H9 (cell line): ENCODE data around the gene SH3BP5. TPM values are rescaled to one million over a fixed set of nuclear protein-coding genes. Genes with fewer than 3 reads are reported as not detected.

Experiments
- DNase-seq: peaks from one replicate; pipeline ENCODE4 v3.0.0-alpha.2; 2017
- H2AFZ ChIP-seq: one replicate; pipeline ENCODE4 v1.6.1; 2013; ENCODE audit warnings: mild to moderate bottlenecking, low read length, control low read depth, moderate library complexity
- H2AK5ac ChIP-seq: 2 replicates; pipeline ENCODE4 v1.6.1; 2013; ENCODE audit warnings: low read length, control low read depth, mixed read lengths; ENCODE audit not compliant: insufficient read length
- H2BK120ac ChIP-seq: one replicate; pipeline ENCODE4 v1.6.1; 2013; ENCODE audit warnings: low read depth, mild to moderate bottlenecking, low read length, control low read depth, inconsistent platforms; ENCODE audit not compliant: poor library complexity, severe bottlenecking
- H2BK12ac ChIP-seq: 2 replicates; pipeline ENCODE4 v1.6.1; 2013; ENCODE audit warnings: low read length, control low read depth, mixed read lengths, low read depth; ENCODE audit not compliant: insufficient read length
- H2BK15ac ChIP-seq: 2 replicates; pipeline ENCODE4 v1.6.1; 2013; ENCODE audit warnings: low read depth, low read length, control low read depth
- H2BK20ac ChIP-seq: one replicate; pipeline ENCODE4 v1.6.1; 2013; ENCODE audit warnings: low read depth, mild to moderate bottlenecking, low read length, control low read depth, inconsistent platforms; ENCODE audit not compliant: poor library complexity, severe bottlenecking
- H2BK5ac ChIP-seq: 2 replicates; pipeline ENCODE4 v1.6.1; 2013; ENCODE audit warnings: low read length, control low read depth, mixed read lengths; ENCODE audit not compliant: insufficient read length
- H3K14ac ChIP-seq: 2 replicates; pipeline ENCODE4 v1.6.1; 2013; ENCODE audit warnings: low read length, control low read depth; ENCODE audit not compliant: insufficient read depth
- H3K18ac ChIP-seq: 2 replicates; pipeline ENCODE4 v1.6.1; 2013; ENCODE audit warnings: low read depth, mild to moderate bottlenecking, mixed read lengths, low read length, control low read depth; ENCODE audit not compliant: insufficient read length
- H3K23ac ChIP-seq: 2 replicates; pipeline ENCODE4 v1.6.1; 2013; ENCODE audit warnings: low read length, control low read depth, mixed read lengths, low read depth; ENCODE audit not compliant: insufficient read length
- H3K23me2 ChIP-seq: 2 replicates; pipeline ENCODE4 v1.6.1; 2013; ENCODE audit warnings: low read depth, mild to moderate bottlenecking, mixed read lengths, low read length, control low read depth; ENCODE audit not compliant: insufficient read length, poor library complexity, severe bottlenecking
- H3K27ac ChIP-seq: 2 replicates; pipeline ENCODE4 v1.5.1; 2013; ENCODE audit warnings: low read length, control low read depth, mixed read lengths, low read depth; ENCODE audit not compliant: insufficient read length
- H3K27me3 ChIP-seq: 2 replicates; pipeline ENCODE4 v1.6.1; 2013; ENCODE audit warnings: low read length, control low read depth, inconsistent platforms; ENCODE audit not compliant: insufficient read depth
- H3K4ac ChIP-seq: 2 replicates; pipeline ENCODE4 v1.6.1; 2013; ENCODE audit warnings: low read depth, mild to moderate bottlenecking, control low read depth, inconsistent platforms, low read length, moderate library complexity
- H3K4me1 ChIP-seq: 2 replicates; pipeline ENCODE4 v1.6.1; 2013; ENCODE audit warnings: low read length, control low read depth, inconsistent platforms; ENCODE audit not compliant: insufficient read depth
- H3K4me2 ChIP-seq: 2 replicates; pipeline ENCODE4 v1.6.1; 2013; ENCODE audit warnings: low read length, control low read depth, mixed read lengths; ENCODE audit not compliant: insufficient read length, insufficient read depth
- H3K56ac ChIP-seq: 2 replicates; pipeline ENCODE4 v1.6.1; 2013; ENCODE audit warnings: low read depth, mild to moderate bottlenecking, mixed read lengths, low read length, control low read depth; ENCODE audit not compliant: insufficient read length
- H3K79me1 ChIP-seq: 2 replicates; pipeline ENCODE4 v1.6.1; 2013; ENCODE audit warnings: low read depth, mild to moderate bottlenecking, moderate library complexity, low read length, control low read depth, inconsistent platforms; ENCODE audit not compliant: insufficient read depth, poor library complexity, severe bottlenecking
- H3K79me2 ChIP-seq: 2 replicates; pipeline ENCODE4 v1.6.1; 2013; ENCODE audit warnings: low read length, control low read depth, inconsistent platforms; ENCODE audit not compliant: insufficient read depth
- H3K9ac ChIP-seq: 2 replicates; pipeline ENCODE4 v1.6.1; 2013; ENCODE audit warnings: low read length, control low read depth, mixed read lengths; ENCODE audit not compliant: insufficient read length; ENCODE audit errors: extremely low read depth
- H3K9me3 ChIP-seq: one replicate; pipeline ENCODE4 v1.6.1; 2013; ENCODE audit warnings: low read depth, low read length, inconsistent platforms; ENCODE audit not compliant: control insufficient read depth
- H3T11ph ChIP-seq: one replicate; pipeline ENCODE4 v1.6.1; 2013; ENCODE audit warnings: mild to moderate bottlenecking, low read length, control low read depth, inconsistent platforms
- H4K20me1 ChIP-seq: one replicate; pipeline ENCODE4 v1.6.1; 2013; ENCODE audit not compliant: control insufficient read depth, insufficient read length, insufficient read depth
- H4K5ac ChIP-seq: 2 replicates; pipeline ENCODE4 v1.6.1; 2013; ENCODE audit warnings: low read depth, mild to moderate bottlenecking, mixed read lengths, low read length, control low read depth; ENCODE audit not compliant: insufficient read length
- H4K8ac ChIP-seq: replicated peaks from 2 replicates; pipeline ENCODE4 v1.6.1; 2013; ENCODE audit warnings: low read length, control low read depth, mixed read lengths, low read depth; ENCODE audit not compliant: insufficient read length
- H4K91ac ChIP-seq: 2 replicates; pipeline ENCODE4 v1.6.1; 2013; ENCODE audit warnings: low read depth, mild to moderate bottlenecking, moderate library complexity, mixed read lengths, low read length, control low read depth; ENCODE audit not compliant: insufficient read length
- H3K27ac Mint-ChIP-seq, 3 experiments: 2 replicates in 2 of 3; 3 replicates in 1 of 3; pipeline ENCODE4 v1.8.0; 2020 to 2021; ENCODE audit warnings: mixed read lengths in 3 of 3, mild to moderate bottlenecking in 1 of 3, moderate library complexity in 1 of 3
- H3K27me3 Mint-ChIP-seq: 2 replicates; pipeline ENCODE4 v1.8.0; 2021; ENCODE audit warnings: low read depth, mild to moderate bottlenecking, moderate library complexity, mixed read lengths
- H3K36me3 Mint-ChIP-seq, 3 experiments: 2 replicates in 2 of 3; 3 replicates in 1 of 3; pipeline ENCODE4 v1.8.0; 2020 to 2021; ENCODE audit warnings: low read depth in 3 of 3, mixed read lengths in 3 of 3; ENCODE audit not compliant: insufficient read depth in 1 of 3
- H3K4me1 Mint-ChIP-seq, 2 experiments: 2 replicates each; pipeline ENCODE4 v1.8.0; 2020; ENCODE audit warnings: mixed read lengths in 2 of 2
- H3K4me3 Mint-ChIP-seq, 2 experiments: 2 replicates in 1 of 2; 3 replicates in 1 of 2; pipeline ENCODE4 v1.8.0; 2020 to 2021; ENCODE audit warnings: mild to moderate bottlenecking in 2 of 2, mixed read lengths in 2 of 2, moderate library complexity in 1 of 2
- H3K9me3 Mint-ChIP-seq, 2 experiments: 2 replicates in 1 of 2; 3 replicates in 1 of 2; pipeline ENCODE4 v1.8.0; 2020; ENCODE audit warnings: mild to moderate bottlenecking in 2 of 2, mixed read lengths in 2 of 2, moderate library complexity in 1 of 2
- CTCF ChIP-seq: fragments of 200-600 bp; sonication (generic); conservative IDR thresholded peaks from 3 replicates; pipeline ENCODE4 v1.8.0; 2021; ENCODE audit warnings: antibody characterized with exemption, mild to moderate bottlenecking
- WGBS: extraction: QIAGEN DNeasy Blood & Tissue Kit; methylation state at CpG from one replicate; pipeline ENCODE4 v1.1.7; 2013; ENCODE audit warnings: missing lambda C conversion rate, low lambda C conversion rate, mixed read lengths; ENCODE audit not compliant: insufficient read length; ENCODE audit errors: extremely low coverage; 5-methylcytosine and 5-hydroxymethylcytosine counted together
- total RNA-seq: library from RNA; stranded (reverse); gene quantifications from 2 replicates; pipeline ENCODE4 v1.2.1, GENCODE V29; 2021

SH3BP5 gene
- total RNA-seq, 1 experiment from 2014 or later = 6.8 TPM

- Histone ChIP-seq H3K4me2 (no peak overlapping the region), H3K56ac (no peak overlapping the region), H2BK12ac (no peak overlapping the region), H2BK15ac (no peak overlapping the region), H4K8ac (no peak overlapping the region), H2AK5ac (no peak overlapping the region), H4K91ac (no peak overlapping the region), H3K79me2 (no peaks in the 10 kb centered on the region), H3K27me3 (no peaks in the 10 kb centered on the region), H4K20me1 (no peaks in the 10 kb centered on the region), H3K23ac (no peak overlapping the region), H3K9ac (no peak overlapping the region), H4K5ac (no peak overlapping the region), H3K79me1 (no peaks in the 10 kb centered on the region), H3K23me2 (no peaks in the 10 kb centered on the region), H3K4me1 (no peaks in the 10 kb centered on the region; the same call in 1 of the 2 replicates), H2BK20ac (no peak overlapping the region), H2BK120ac (no peak overlapping the region), H3K27ac (no peak overlapping the region), H2AFZ (no peak overlapping the region), H3K14ac (no peak overlapping the region), H3T11ph (no peak overlapping the region), H3K4ac (no peak overlapping the region), H3K18ac (no peak overlapping the region), H2BK5ac (no peak overlapping the region), H3K9me3 (no peaks in the 10 kb centered on the region)
- no peak for DNase-seq
- H3K36me3 Mint-ChIP-seq = no peaks in the 10 kb centered on the region
- TF ChIP-seq CTCF = no peak
- H3K9me3 Mint-ChIP-seq = no peaks in the 10 kb centered on the region
- peaks cover 28 to 49% of the 10 kb centered on the region in 2 experiments for H3K4me1 Mint-ChIP-seq
- no peaks in the 10 kb centered on the region for H3K27me3 Mint-ChIP-seq
- no peak overlapping the region for H3K4me3 Mint-ChIP-seq
- WGBS = no CpG with 5 or more reads among the region's 9 CpGs
- H3K27ac Mint-ChIP-seq = no peak overlapping the region
These were observed 50.6 kb downstream of the SH3BP5 start for GRCh38 chr3:15281817-15282216.
